ENCODE data around the gene ZNF17. TPM values are rescaled to one million over a fixed set of nuclear protein-coding genes. Genes with fewer than 3 reads are reported as not detected.

Gene ZNF17
- total RNA-seq: 10 to 100 TPM in 4 of 6 donors, 1 to 10 TPM in 2; 6.9 to 17.8 (median 11.3) TPM

GRCh38 chr19:57410877-57411671, at the start of gene ZNF17:
ZNF17 (plus strand) TSS chr19:57411161; CDS start chr19:57413616, 2,455 bp downstream.
- peaks cover 0 to 29% (median 9%) of the 10 kb centered on the region in 4 donors for H3K36me3 ChIP-seq
- no peaks in the 10 kb centered on the region for H3K27me3 ChIP-seq
- DNase-seq (peak; percentile 87 to 95), ATAC-seq (ENCODE audit: low FRiP score in 2 of 2) (peak; percentile 99 to 100)
- peaks cover 0 to 5% (median 3%) of the 10 kb centered on the region in 4 donors for H3K9me3 ChIP-seq
- H3K4me1 ChIP-seq: peaks cover 8 to 18% (median 15%) of the 10 kb centered on the region in 4 donors
- TF ChIP-seq EP300 (IDR thresholded peaks at IDR 0.05): no peak
- TF ChIP-seq, protein P1, sequence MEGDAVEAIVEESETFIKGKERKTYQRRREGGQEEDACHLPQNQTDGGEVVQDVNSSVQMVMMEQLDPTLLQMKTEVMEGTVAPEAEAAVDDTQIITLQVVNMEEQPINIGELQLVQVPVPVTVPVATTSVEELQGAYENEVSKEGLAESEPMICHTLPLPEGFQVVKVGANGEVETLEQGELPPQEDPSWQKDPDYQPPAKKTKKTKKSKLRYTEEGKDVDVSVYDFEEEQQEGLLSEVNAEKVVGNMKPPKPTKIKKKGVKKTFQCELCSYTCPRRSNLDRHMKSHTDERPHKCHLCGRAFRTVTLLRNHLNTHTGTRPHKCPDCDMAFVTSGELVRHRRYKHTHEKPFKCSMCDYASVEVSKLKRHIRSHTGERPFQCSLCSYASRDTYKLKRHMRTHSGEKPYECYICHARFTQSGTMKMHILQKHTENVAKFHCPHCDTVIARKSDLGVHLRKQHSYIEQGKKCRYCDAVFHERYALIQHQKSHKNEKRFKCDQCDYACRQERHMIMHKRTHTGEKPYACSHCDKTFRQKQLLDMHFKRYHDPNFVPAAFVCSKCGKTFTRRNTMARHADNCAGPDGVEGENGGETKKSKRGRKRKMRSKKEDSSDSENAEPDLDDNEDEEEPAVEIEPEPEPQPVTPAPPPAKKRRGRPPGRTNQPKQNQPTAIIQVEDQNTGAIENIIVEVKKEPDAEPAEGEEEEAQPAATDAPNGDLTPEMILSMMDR (IDR thresholded peaks at IDR 0.05): peak in 1 of 6 experiments; percentile 13
- TF ChIP-seq POLR2A (IDR thresholded peaks at IDR 0.05): peak in 1 of 4 donors; percentile 56
- TF ChIP-seq POLR2AphosphoS5 (IDR thresholded peaks at IDR 0.05): peak; percentile 28 to 80
- 0 to 1% methylated on average over 22 to 40 of the region's 55 CpGs for WGBS, 2 donors
- H3K4me3 ChIP-seq: peak within 1 kb of the TSS; percentile 72 to 97 (median 89)
- H3K27ac ChIP-seq: peak within 1 kb of the TSS; percentile 48 to 83 (median 68)

- WGBS, 2 donors: 68 to 79% methylated on average over 2 of the region's 2 CpGs
- ATAC-seq (ENCODE audit: low FRiP score in 2 of 2) (no peak), DNase-seq (no peak)
- peaks cover 7 to 21% (median 16%) of the 10 kb centered on the region in 4 donors for H3K4me1 ChIP-seq
- H3K4me3 ChIP-seq: peak overlapping the region in 3 of 4 donors; percentile 71 to 91 (median 78)
- TF ChIP-seq POLR2A (IDR thresholded peaks at IDR 0.05) (no peak), EP300 (IDR thresholded peaks at IDR 0.05) (peak in 1 of 4 donors; percentile 50)
- peaks cover 0 to 33% (median 21%) of the 10 kb centered on the region in 4 donors for H3K9me3 ChIP-seq
- H3K27me3 ChIP-seq: no peaks in the 10 kb centered on the region
- peaks cover 0 to 19% (median 8%) of the 10 kb centered on the region in 4 donors for H3K36me3 ChIP-seq
- peak overlapping the region; percentile 89 to 98 (median 92) for H3K27ac ChIP-seq
Observed at GRCh38 chr19:57362419-57362818, 48.5 kb upstream of the ZNF17 start.

DNA sequence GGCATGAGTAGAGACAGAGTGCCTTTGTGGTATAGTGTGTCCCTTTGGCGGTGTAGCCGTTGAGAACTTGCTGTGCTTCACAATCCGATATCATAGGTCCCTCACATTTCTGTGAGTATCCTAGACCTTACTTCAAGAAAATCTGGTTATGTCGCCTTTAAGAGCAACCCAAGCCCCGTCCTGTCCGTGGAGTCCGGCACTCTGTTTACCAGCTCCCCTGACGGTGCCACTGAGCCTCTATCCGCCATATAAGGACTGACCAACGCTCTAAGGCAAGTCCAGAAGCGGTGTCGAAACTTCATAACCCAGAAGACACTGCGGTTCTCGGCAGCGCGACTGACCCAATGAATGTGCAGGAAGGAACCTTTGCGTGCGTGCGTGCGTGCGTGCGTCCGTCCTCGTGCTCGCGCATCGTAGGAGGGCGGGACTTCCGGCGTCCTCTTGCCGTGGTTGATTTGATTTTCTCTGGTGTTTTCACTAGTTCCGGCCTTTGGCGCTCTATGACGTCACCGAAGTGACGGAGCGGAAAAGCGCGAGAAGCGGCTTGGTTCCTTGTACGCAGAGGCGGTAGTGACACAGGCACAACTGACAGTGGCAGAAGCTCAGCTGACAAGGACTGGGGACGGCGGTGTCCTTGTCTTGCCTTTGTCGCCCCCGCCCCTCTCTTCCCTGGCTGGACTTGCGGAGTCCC, 47.8 kb upstream of the ZNF17 start, which contains the start of the genes TRAPPC2B and ZNF547:
Gene TRAPPC2B, plus strand, starts transcription at position 555 of the 691 bp plus-strand sequence. CDS start 1,283 bp downstream, outside the sequence.
Gene ZNF547, plus strand, starts transcription at position 555 of the 691 bp plus-strand sequence. CDS start 5,005 bp downstream, outside the sequence.
- DNase-seq: peak; percentile 98 to 99
- peaks cover 0 to 12% (median 3%) of the 10 kb centered on the region in 4 donors for H3K36me3 ChIP-seq
- H3K27ac ChIP-seq: peak within 1 kb of the TSS; percentile 89 to 98 (median 92)
- peaks cover 7 to 21% (median 16%) of the 10 kb centered on the region in 4 donors for H3K4me1 ChIP-seq
- TF ChIP-seq POLR2AphosphoS5 (IDR thresholded peaks at IDR 0.05) (peak; percentile 89 to 97), POLR2A (IDR thresholded peaks at IDR 0.05) (peak in 2 of 4 donors; percentile 27 to 70), EP300 (IDR thresholded peaks at IDR 0.05) (peak in 1 of 4 donors; percentile 83)
- TF ChIP-seq, protein P1 (IDR thresholded peaks at IDR 0.05): peak in 1 of 6 experiments; percentile 23
- peak; percentile 99 for ATAC-seq (ENCODE audit: low FRiP score in 2 of 2)
- 1 to 2% methylated on average over 24 to 42 of the region's 47 CpGs for WGBS, 2 donors
- H3K4me3 ChIP-seq: peak within 1 kb of the TSS; percentile 39 to 91 (median 74)
- peaks cover 0 to 26% (median 16%) of the 10 kb centered on the region in 4 donors for H3K9me3 ChIP-seq
- no peaks in the 10 kb centered on the region for H3K27me3 ChIP-seq

GRCh38 chr19:57363688-57364181, 47.2 kb upstream of the ZNF17 start:
- Histone ChIP-seq H3K27ac (peak overlapping the region; percentile 89 to 98 (median 92)), H3K27me3 (no peaks in the 10 kb centered on the region), H3K9me3 (peaks cover 0 to 20% (median 11%) of the 10 kb centered on the region in 4 donors), H3K4me3 (peak overlapping the region; percentile 39 to 91 (median 74)), H3K4me1 (peaks cover 7 to 21% (median 16%) of the 10 kb centered on the region in 4 donors), H3K36me3 (peaks cover 0 to 6% (median 0%) of the 10 kb centered on the region in 4 donors)
- WGBS, 2 donors: 1 to 3% methylated on average over 11 to 16 of the region's 18 CpGs
- peak; percentile 35 to 38 for ATAC-seq (ENCODE audit: low FRiP score in 2 of 2)
- peak in 1 of 2 donors; percentile 57 for DNase-seq
- TF ChIP-seq, protein P1 (IDR thresholded peaks at IDR 0.05): no peak
- no peak for TF ChIP-seq POLR2AphosphoS5 (IDR thresholded peaks at IDR 0.05)
